ENCODE results near the gene NKAIN1.

The NKAIN1 gene

DNA sequence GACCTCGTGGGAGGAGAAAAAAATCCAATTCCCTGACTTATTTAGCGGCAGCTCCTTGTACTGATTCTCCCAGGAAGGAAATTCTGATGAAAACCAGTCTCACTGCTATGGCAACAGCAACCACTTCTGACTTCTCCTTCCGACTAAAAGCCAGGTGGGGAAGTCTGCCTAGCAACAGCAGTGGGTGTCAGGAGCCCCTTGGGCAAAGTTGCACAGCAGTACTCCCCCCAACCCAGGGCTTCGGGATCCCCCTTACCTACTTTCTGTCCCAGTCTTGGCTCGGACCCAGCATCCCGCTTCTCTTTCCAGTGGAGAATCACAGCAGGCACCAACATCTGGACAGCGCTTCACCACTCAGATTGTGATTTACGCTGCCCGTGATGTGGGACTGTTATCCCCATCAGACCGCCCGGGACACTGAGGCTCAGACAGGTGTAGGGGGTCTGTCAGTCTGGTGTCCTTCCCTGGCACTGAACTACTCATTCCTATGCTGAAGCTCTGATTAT lies 24.6 kb downstream of the NKAIN1 start:
- Histone ChIP-seq H3K4me1 (ENCODE audit: low read depth, poor library complexity, severe bottlenecking) (no peaks in the 10 kb centered on the region), H3K36me3 (ENCODE audit: insufficient read depth) (no peaks in the 10 kb centered on the region), H2AFZ (ENCODE audit: low read depth) (no peak overlapping the region), H4K20me1 (ENCODE audit: insufficient read depth) (no peaks in the 10 kb centered on the region), H3K4me3 (IDR thresholded peaks at IDR 0.05; ENCODE audit: insufficient read depth, low read depth, low read length) (no peak overlapping the region), H3K9ac (no peak overlapping the region), H3K79me2 (ENCODE audit: insufficient read depth, low read depth) (no peaks in the 10 kb centered on the region), H3K27ac (no peak overlapping the region), H3K4me2 (no peak overlapping the region), H3K27me3 (ENCODE audit: insufficient read depth, low read depth) (no peaks in the 10 kb centered on the region)
- no peak for TF ChIP-seq CTCF (conservative IDR thresholded peaks at IDR 0.05; ENCODE audit: low read depth, low read length)

GRCh38 chr1:31214316-31215064 lies 25.2 kb downstream of the NKAIN1 start:
- no peak for TF ChIP-seq CTCF (conservative IDR thresholded peaks at IDR 0.05; ENCODE audit: low read depth, low read length)
- no peaks in the 10 kb centered on the region for H3K27me3 ChIP-seq (ENCODE audit: insufficient read depth, low read depth)
- H3K4me1 ChIP-seq (ENCODE audit: low read depth, poor library complexity, severe bottlenecking): no peaks in the 10 kb centered on the region
- H3K79me2 ChIP-seq (ENCODE audit: insufficient read depth, low read depth): no peaks in the 10 kb centered on the region
- H3K4me3 ChIP-seq (IDR thresholded peaks at IDR 0.05; ENCODE audit: insufficient read depth, low read depth, low read length): no peak overlapping the region
- no peaks in the 10 kb centered on the region for H4K20me1 ChIP-seq (ENCODE audit: insufficient read depth)
- no peak overlapping the region for H3K27ac ChIP-seq
- H3K36me3 ChIP-seq (ENCODE audit: insufficient read depth): no peaks in the 10 kb centered on the region
- no peak overlapping the region for H2AFZ ChIP-seq (ENCODE audit: low read depth)
- H3K4me2 ChIP-seq: no peak overlapping the region
- no peak overlapping the region for H3K9ac ChIP-seq

GRCh38 chr1:31208361-31208945 lies 31.2 kb downstream of the NKAIN1 start:
- H3K79me2 ChIP-seq (ENCODE audit: insufficient read depth, low read depth): no peaks in the 10 kb centered on the region

DNA sequence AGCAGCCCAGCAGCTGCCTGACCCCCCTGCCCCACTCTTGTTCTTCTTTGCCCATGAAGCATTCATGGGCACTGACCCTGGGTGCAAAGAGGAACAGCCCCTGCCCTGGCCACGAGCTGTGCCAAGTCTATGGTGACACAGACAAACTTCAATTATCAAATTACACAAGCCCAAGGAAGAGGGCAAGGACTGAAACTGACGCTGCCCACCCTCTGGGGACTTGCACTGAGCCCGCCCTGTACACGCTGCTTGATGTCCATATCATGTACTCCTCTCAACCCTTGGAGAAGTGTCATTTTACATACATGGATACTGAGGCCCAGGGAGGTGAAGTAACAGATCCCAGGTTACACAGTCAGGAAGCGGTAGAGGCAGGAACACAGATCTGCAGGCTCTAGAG lies 32.1 kb downstream of the NKAIN1 start:
- H3K4me3 ChIP-seq (IDR thresholded peaks at IDR 0.05; ENCODE audit: insufficient read depth, low read depth, low read length): no peak overlapping the region

More at GRCh38 chr1:31208361-31208945, 31.2 kb downstream of the NKAIN1 start:
- no peaks in the 10 kb centered on the region for H3K27me3 ChIP-seq (ENCODE audit: insufficient read depth, low read depth)
- TF ChIP-seq CTCF (conservative IDR thresholded peaks at IDR 0.05; ENCODE audit: low read depth, low read length): no peak
- H3K4me3 ChIP-seq (IDR thresholded peaks at IDR 0.05; ENCODE audit: insufficient read depth, low read depth, low read length): no peak overlapping the region
- no peak overlapping the region for H3K9ac ChIP-seq
- no peak overlapping the region for H3K27ac ChIP-seq
- no peaks in the 10 kb centered on the region for H3K4me1 ChIP-seq (ENCODE audit: low read depth, poor library complexity, severe bottlenecking)
- H4K20me1 ChIP-seq (ENCODE audit: insufficient read depth): no peaks in the 10 kb centered on the region
- no peak overlapping the region for H3K4me2 ChIP-seq
- no peak overlapping the region for H2AFZ ChIP-seq (ENCODE audit: low read depth)
- no peaks in the 10 kb centered on the region for H3K36me3 ChIP-seq (ENCODE audit: insufficient read depth)

More for the DNA sequence above, 32.1 kb downstream of the NKAIN1 start:
- Histone ChIP-seq H3K9ac (no peak overlapping the region), H4K20me1 (ENCODE audit: insufficient read depth) (no peaks in the 10 kb centered on the region), H2AFZ (ENCODE audit: low read depth) (no peak overlapping the region), H3K4me1 (ENCODE audit: low read depth, poor library complexity, severe bottlenecking) (no peaks in the 10 kb centered on the region), H3K27ac (no peak overlapping the region), H3K79me2 (ENCODE audit: insufficient read depth, low read depth) (no peaks in the 10 kb centered on the region), H3K27me3 (ENCODE audit: insufficient read depth, low read depth) (no peaks in the 10 kb centered on the region), H3K36me3 (ENCODE audit: insufficient read depth) (no peaks in the 10 kb centered on the region), H3K4me2 (no peak overlapping the region)
- TF ChIP-seq CTCF (conservative IDR thresholded peaks at IDR 0.05; ENCODE audit: low read depth, low read length): no peak
